T-cell (primary cell): Measurements from ENCODE around the gene OR6K6. TPM values are rescaled to one million over a fixed set of nuclear protein-coding genes. Genes with fewer than 3 reads are reported as not detected.

ENCODE experiments used
- ATAC-seq, 4 experiments: fragments of 200-7000 bp in 3 of 4; fragments of 150-1000 bp in 1 of 4; cut with Tn5 transposase; replicated peaks in 1 of 4; 1 replicate in 3 of 4; 2 replicates in 1 of 4; pipeline ENCODE4 v1.10.0; 2021; ENCODE audit warnings: moderate library complexity in 3 of 4, mild to moderate bottlenecking in 2 of 4, moderate number of reproducible peaks in 1 of 4
- CTCF ChIA-PET, 2 donors: fragments of 300-600 bp; sonication (Branson Sonifier 250); formaldehyde crosslinking; loops; one replicate each; lab custom pipeline; 2022; ENCODE audit warnings: antibody characterized with exemption in 2 of 2; lab: Charles Lee
- POLR2A ChIA-PET, 2 donors: fragments of 300-600 bp; sonication (Branson Sonifier 250); formaldehyde crosslinking; loops; one replicate each; lab custom pipeline; 2022; ENCODE audit warnings: antibody characterized with exemption in 2 of 2; lab: Charles Lee
- DNase-seq, 35 experiments: peaks; one replicate each; pipeline versions ENCODE4 v3.0.0 to v3.0.0-alpha.2; 2013 to 2023
- H3K27ac ChIP-seq: one replicate; pipeline ENCODE4 v1.5.1; 2013; ENCODE audit warnings: low read length
- H3K27me3 ChIP-seq, 2 experiments: replicated peaks in 1 of 2; 1 replicate in 1 of 2; 2 replicates in 1 of 2; pipeline versions ENCODE4 v1.6.1 to v1.7.0; 2013; ENCODE audit warnings: low read length in 1 of 2, mixed read lengths in 1 of 2; ENCODE audit not compliant: control insufficient read depth in 2 of 2, insufficient read depth in 2 of 2; ENCODE audit errors: extremely low read depth in 1 of 2
- H3K36me3 ChIP-seq, 2 donors: 1 replicate in 1 of 2; 2 replicates in 1 of 2; pipeline versions ENCODE4 v1.6.1 to v1.7.0; 2013; ENCODE audit warnings: low read length in 1 of 2; ENCODE audit not compliant: control insufficient read depth in 2 of 2, insufficient read depth in 1 of 2; ENCODE audit errors: extremely low read depth in 1 of 2
- H3K4me1 ChIP-seq, 2 experiments: 1 replicate in 1 of 2; 2 replicates in 1 of 2; pipeline versions ENCODE4 v1.6.1 to v1.7.0; 2013; ENCODE audit warnings: low read length in 2 of 2, mixed read lengths in 1 of 2; ENCODE audit not compliant: insufficient read depth in 2 of 2, control insufficient read depth in 1 of 2; ENCODE audit errors: extremely low read depth in 1 of 2
- H3K4me3 ChIP-seq, 2 donors: 1 replicate in 1 of 2; 2 replicates in 1 of 2; pipeline versions ENCODE4 v1.5.1 to v1.7.0; 2013; ENCODE audit warnings: mild to moderate bottlenecking in 2 of 2, low read length in 1 of 2, moderate library complexity in 1 of 2; ENCODE audit not compliant: control insufficient read depth in 1 of 2; ENCODE audit errors: extremely low read depth in 1 of 2
- H3K9me3 ChIP-seq: 2 replicates; pipeline ENCODE4 v1.7.0; 2013
- H3K27ac Mint-ChIP-seq, 2 donors: one replicate each; pipeline ENCODE4 v1.8.0; 2020 to 2021; ENCODE audit warnings: mild to moderate bottlenecking in 2 of 2, mixed read lengths in 2 of 2
- H3K27me3 Mint-ChIP-seq, 2 donors: one replicate each; pipeline ENCODE4 v1.8.0; 2021 to 2022; ENCODE audit warnings: mixed read lengths in 2 of 2
- H3K36me3 Mint-ChIP-seq: one replicate; pipeline ENCODE4 v1.8.0; 2021; ENCODE audit warnings: mixed read lengths
- H3K4me1 Mint-ChIP-seq, 3 donors: one replicate each; pipeline ENCODE4 v1.8.0; 2020 to 2022; ENCODE audit warnings: mixed read lengths in 3 of 3, mild to moderate bottlenecking in 1 of 3
- H3K4me3 Mint-ChIP-seq, 3 donors: one replicate each; pipeline ENCODE4 v1.8.0; 2020 to 2022; ENCODE audit warnings: mild to moderate bottlenecking in 3 of 3, mixed read lengths in 3 of 3, moderate library complexity in 3 of 3
- H3K9me3 Mint-ChIP-seq, 3 donors: one replicate each; pipeline ENCODE4 v1.8.0; 2020 to 2022; ENCODE audit warnings: mixed read lengths in 3 of 3
- WGBS: methylation state at CpG from one replicate; pipeline ENCODE4 v1.1.5; 2013; ENCODE audit warnings: missing lambda C conversion rate; ENCODE audit not compliant: insufficient coverage; 5-methylcytosine and 5-hydroxymethylcytosine counted together
- total RNA-seq, 35 experiments: library from RNA in 6 of 35; stranded (reverse) in 6 of 35; fragments of 120-200 nt in 1 of 35; gene quantifications; one replicate each; pipeline versions ENCODE4 v1.2.1 to v1.2.4 and lab custom pipeline; 2013 to 2026

OR6K6 gene
- total RNA-seq, 5 donors from 2014 or later (not counting 1 experiment from before 2014, with no cell fraction given), result not detected

- Histone ChIP-seq H3K4me1 (no peaks in the 10 kb centered on the region), H3K9me3 (no peaks in the 10 kb centered on the region), H3K27me3 (no peaks in the 10 kb centered on the region), H3K36me3 (no peaks in the 10 kb centered on the region), H3K27ac (no peak overlapping the region), H3K4me3 (no peak overlapping the region)
- ATAC-seq (no peak), DNase-seq (no peak)
- H3K9me3 Mint-ChIP-seq, result no peaks in the 10 kb centered on the region
- POLR2A ChIA-PET, result no interaction called here
- no peaks in the 10 kb centered on the region for H3K4me1 Mint-ChIP-seq
- CTCF ChIA-PET, result interaction anchor here (0.5 to 2.6 kb wide), 7 partner anchors 25 to 587 kb away, joined by 3 to 13 read pairs (median 3); no protein-coding TSS in a partner anchor
- no peak overlapping the region for H3K4me3 Mint-ChIP-seq
- peaks cover 0 to 15% of the 10 kb centered on the region in 2 donors for H3K27me3 Mint-ChIP-seq
- H3K27ac Mint-ChIP-seq, result no peak overlapping the region
- 100% methylated on average over 1 of the region's 6 CpGs for WGBS
- no peaks in the 10 kb centered on the region for H3K36me3 Mint-ChIP-seq
Observed at GRCh38 chr1:158794247-158794646, 39.7 kb downstream of the OR6K6 start.

DNA sequence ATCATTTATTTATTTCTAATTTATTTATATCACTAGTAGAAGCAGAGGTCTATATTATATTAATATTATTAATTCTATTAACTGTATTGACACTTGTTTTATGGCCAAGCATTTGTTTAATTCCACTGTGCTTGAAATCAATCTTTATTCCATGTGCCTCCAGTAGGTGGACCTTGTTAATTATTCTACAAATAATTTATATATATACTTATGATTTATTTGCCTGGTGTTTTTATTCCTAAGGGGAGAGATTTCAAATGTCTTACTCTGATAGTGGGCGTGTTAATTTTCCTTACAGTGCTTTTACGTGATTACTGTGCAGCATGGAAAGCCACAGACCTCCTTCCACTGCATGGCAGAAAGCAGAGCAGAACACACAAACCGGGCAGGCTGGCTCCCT is 44.0 kb downstream of the OR6K6 start:
- no peak for ATAC-seq

DNA sequence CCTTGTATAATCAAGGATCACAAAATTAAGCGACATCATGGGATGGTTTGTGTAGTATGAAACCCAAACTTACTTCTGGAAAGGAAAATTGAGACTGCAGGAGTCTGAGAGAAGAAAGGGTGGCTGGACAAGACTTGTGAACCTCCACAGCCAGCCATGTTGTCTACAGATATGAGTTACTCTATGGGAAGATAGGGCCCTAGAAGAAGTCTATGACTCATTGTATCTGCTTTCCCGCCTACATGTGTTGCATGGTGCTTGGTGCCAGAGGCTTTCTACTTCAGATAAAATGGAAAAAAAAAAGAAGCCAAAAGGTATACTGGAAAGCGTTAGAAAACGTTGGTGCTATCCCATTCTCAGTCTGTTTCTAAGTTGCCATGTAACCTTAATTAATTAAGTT is 45.2 kb downstream of the OR6K6 start:
- DNase-seq, result no peak
- Mint-ChIP-seq H3K9me3 (no peaks in the 10 kb centered on the region), H3K36me3 (no peaks in the 10 kb centered on the region), H3K4me1 (no peaks in the 10 kb centered on the region), H3K27me3 (peaks cover 7 to 17% of the 10 kb centered on the region in 2 donors), H3K4me3 (no peak overlapping the region), H3K27ac (no peak overlapping the region)
- H3K4me1 ChIP-seq, result no peaks in the 10 kb centered on the region
- H3K4me3 ChIP-seq, result no peak overlapping the region
- H3K27ac ChIP-seq, result no peak overlapping the region
- no CpG with 5 or more reads among the region's 4 CpGs for WGBS
- H3K27me3 ChIP-seq, result no peaks in the 10 kb centered on the region
- ChIA-PET CTCF (no interaction called here), POLR2A (no interaction called here)
- H3K36me3 ChIP-seq, result no peaks in the 10 kb centered on the region
- no peaks in the 10 kb centered on the region for H3K9me3 ChIP-seq
- no peak for ATAC-seq

More for the DNA sequence above, 44.0 kb downstream of the OR6K6 start:
- Mint-ChIP-seq H3K36me3 (no peaks in the 10 kb centered on the region), H3K9me3 (no peaks in the 10 kb centered on the region), H3K4me3 (no peak overlapping the region), H3K4me1 (no peaks in the 10 kb centered on the region), H3K27me3 (peaks cover 6 to 17% of the 10 kb centered on the region in 2 donors), H3K27ac (no peak overlapping the region)
- Histone ChIP-seq H3K27me3 (no peaks in the 10 kb centered on the region), H3K4me3 (no peak overlapping the region), H3K4me1 (no peaks in the 10 kb centered on the region), H3K36me3 (no peaks in the 10 kb centered on the region), H3K9me3 (no peaks in the 10 kb centered on the region), H3K27ac (no peak overlapping the region)
- CTCF ChIA-PET, result no interaction called here
- POLR2A ChIA-PET, result no interaction called here
- peak in 1 of 35 experiments; percentile 6 for DNase-seq
- WGBS, result 88% methylated on average over 3 of the region's 3 CpGs

DNA sequence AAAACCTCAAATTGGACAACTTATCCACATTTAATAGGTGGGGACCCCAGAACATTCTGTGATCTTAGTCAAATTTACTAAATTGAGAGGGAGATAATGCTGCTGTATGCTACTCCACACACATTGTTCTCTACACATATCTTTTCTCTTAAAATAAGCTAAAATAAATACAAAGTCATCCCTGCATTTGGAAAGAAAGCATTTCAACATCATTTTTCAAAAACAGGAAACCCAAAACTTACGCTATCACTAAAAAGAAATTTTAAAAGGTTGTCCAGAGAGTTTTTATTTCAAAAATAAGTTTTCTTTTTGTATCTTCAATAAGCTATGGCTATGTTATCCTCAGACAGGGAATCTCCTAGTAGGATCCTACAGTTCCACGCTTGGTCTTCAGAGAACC is 46.0 kb downstream of the OR6K6 start:
- H3K27me3 ChIP-seq, result no peaks in the 10 kb centered on the region
- POLR2A ChIA-PET, result no interaction called here
- no peak for DNase-seq
- H3K4me3 ChIP-seq, result no peak overlapping the region
- H3K27me3 Mint-ChIP-seq, result peaks cover 7 to 13% of the 10 kb centered on the region in 2 donors
- CTCF ChIA-PET, result no interaction called here
- no peaks in the 10 kb centered on the region for H3K9me3 ChIP-seq
- no peaks in the 10 kb centered on the region for H3K4me1 Mint-ChIP-seq
- no peaks in the 10 kb centered on the region for H3K36me3 ChIP-seq
- no peaks in the 10 kb centered on the region for H3K4me1 ChIP-seq
- no peak overlapping the region for H3K27ac Mint-ChIP-seq
- no peak overlapping the region for H3K27ac ChIP-seq
- H3K4me3 Mint-ChIP-seq, result no peak overlapping the region
- no peaks in the 10 kb centered on the region for H3K36me3 Mint-ChIP-seq
- no CpG with 5 or more reads among the region's 2 CpGs for WGBS
- H3K9me3 Mint-ChIP-seq, result no peaks in the 10 kb centered on the region
- ATAC-seq, result no peak

DNA sequence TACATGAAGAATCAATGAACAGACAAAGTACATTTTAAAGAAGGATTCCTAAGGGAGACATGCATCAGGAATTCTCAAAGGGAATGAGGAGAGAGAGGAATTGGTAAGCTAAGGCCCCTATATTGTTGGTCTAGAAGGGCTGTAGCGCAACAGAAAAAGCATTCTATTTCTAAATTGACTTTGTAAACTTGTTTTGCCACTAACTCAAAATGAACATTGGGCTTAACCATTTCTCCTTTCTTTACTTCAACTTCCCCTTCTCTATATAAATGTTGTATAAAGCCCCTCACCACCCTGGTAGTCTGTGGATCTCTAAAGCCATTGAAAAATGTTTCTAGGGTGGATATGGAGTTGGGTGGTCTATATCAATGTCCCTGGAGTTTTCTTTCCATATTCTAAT is 46.9 kb downstream of the OR6K6 start:
- ChIA-PET POLR2A (no interaction called here), CTCF (no interaction called here)
- no CpG with 5 or more reads among the region's 1 CpG for WGBS
- Histone ChIP-seq H3K4me3 (no peak overlapping the region), H3K27me3 (no peaks in the 10 kb centered on the region), H3K9me3 (no peaks in the 10 kb centered on the region), H3K27ac (no peak overlapping the region), H3K4me1 (no peaks in the 10 kb centered on the region), H3K36me3 (no peaks in the 10 kb centered on the region)
- no peaks in the 10 kb centered on the region for H3K4me1 Mint-ChIP-seq
- H3K27ac Mint-ChIP-seq, result no peak overlapping the region
- DNase-seq, result no peak
- H3K4me3 Mint-ChIP-seq, result no peak overlapping the region
- ATAC-seq, result no peak
- H3K9me3 Mint-ChIP-seq, result no peaks in the 10 kb centered on the region
- H3K27me3 Mint-ChIP-seq, result peaks cover 5 to 9% of the 10 kb centered on the region in 2 donors
- no peaks in the 10 kb centered on the region for H3K36me3 Mint-ChIP-seq

- Histone ChIP-seq H3K9me3 (no peaks in the 10 kb centered on the region), H3K27ac (no peak overlapping the region), H3K27me3 (no peaks in the 10 kb centered on the region), H3K4me1 (no peaks in the 10 kb centered on the region), H3K36me3 (no peaks in the 10 kb centered on the region), H3K4me3 (no peak overlapping the region)
- CTCF ChIA-PET, result no interaction called here
- H3K4me3 Mint-ChIP-seq, result no peak overlapping the region
- no peaks in the 10 kb centered on the region for H3K9me3 Mint-ChIP-seq
- no peaks in the 10 kb centered on the region for H3K36me3 Mint-ChIP-seq
- DNase-seq (no peak), ATAC-seq (no peak)
- peaks cover 8 to 9% of the 10 kb centered on the region in 2 donors for H3K27me3 Mint-ChIP-seq
- POLR2A ChIA-PET, result no interaction called here
- no peak overlapping the region for H3K27ac Mint-ChIP-seq
- no peaks in the 10 kb centered on the region for H3K4me1 Mint-ChIP-seq
- WGBS, result no CpG with 5 or more reads among the region's 1 CpG
Observed at GRCh38 chr1:158803678-158804077, 49.2 kb downstream of the OR6K6 start.
